Vagina (tissue), 2 donors: Measurements from ENCODE around the gene PPM1G. TPM values are rescaled to one million over a fixed set of nuclear protein-coding genes. Genes with fewer than 3 reads are reported as not detected.

Experiments
- DNase-seq, 2 donors: peaks; one replicate each; pipeline ENCODE4 v3.0.0-alpha.2; 2017; ENCODE audit errors: extremely low spot score in 2 of 2
- H3K27ac ChIP-seq: fragments of 200-600 bp; sonication (generic); one replicate; pipeline ENCODE4 v1.5.1; 2019
- H3K27me3 ChIP-seq: fragments of 200-600 bp; sonication (generic); one replicate; pipeline ENCODE4 v1.5.1; 2019
- H3K36me3 ChIP-seq, 2 donors: fragments of 200-600 bp; sonication (generic); one replicate each; pipeline ENCODE4 v1.5.1; 2017 to 2019
- H3K4me1 ChIP-seq: fragments of 200-600 bp; sonication (generic); one replicate; pipeline ENCODE4 v1.5.1; 2019
- H3K4me3 ChIP-seq, 2 donors: fragments of 200-600 bp; sonication (generic); 1 replicate in 1 of 2; 2 replicates in 1 of 2; pipeline ENCODE4 v1.5.1; 2016 to 2019
- H3K9me3 ChIP-seq: fragments of 200-600 bp; sonication (generic); one replicate; pipeline ENCODE4 v1.5.1; 2019
- POLR2A ChIP-seq, 2 donors: fragments of 450-650 bp; IDR thresholded peaks; one replicate each; pipeline ENCODE4 v1.6.1; 2017; ENCODE audit warnings: antibody characterized with exemption in 2 of 2, mild to moderate bottlenecking in 2 of 2, moderate library complexity in 2 of 2
- POLR2AphosphoS5 ChIP-seq, 2 donors: sonication (generic); formaldehyde crosslinking; IDR thresholded peaks; one replicate each; pipeline ENCODE4 v1.9.0; 2017; ENCODE audit warnings: antibody characterized with exemption in 2 of 2, mild to moderate bottlenecking in 2 of 2, low read depth in 1 of 2; ENCODE audit not compliant: insufficient read depth in 1 of 2
- intact Hi-C: fragments of 100-400 bp; cut with DNase I; formaldehyde crosslinking; loops from one replicate; pipeline ENCODE4 v1.15.1; 2023
- total RNA-seq: library from RNA; depleted of rRNA; stranded (reverse); fragments of >200 nt; gene quantifications from one replicate; pipeline ENCODE4 v1.2.3, GENCODE V29; 2016
- TF ChIP-seq, protein P1 (sequence below), 3 experiments: fragments of 450-650 bp in 2 of 3; fragments of 200-600 bp in 1 of 3; sonication (generic) in 1 of 3; IDR thresholded peaks; one replicate each; pipeline ENCODE4 v1.5.1; 2017 to 2019; ENCODE audit warnings: antibody characterized with exemption in 3 of 3, mild to moderate bottlenecking in 2 of 3, moderate library complexity in 2 of 3

The PPM1G gene
- total RNA-seq, 1 donor from 2014 or later, result 45.4 TPM

GRCh38 chr2:27363933-27364332 lies 45.5 kb downstream of the PPM1G start:
- Histone ChIP-seq H3K27me3 (no peaks in the 10 kb centered on the region), H3K27ac (no peak overlapping the region), H3K4me1 (peaks cover 8% of the 10 kb centered on the region), H3K4me3 (no peak overlapping the region), H3K36me3 (peaks cover 0 to 50% of the 10 kb centered on the region in 2 donors), H3K9me3 (no peaks in the 10 kb centered on the region)
- no peak for TF ChIP-seq POLR2A (IDR thresholded peaks at IDR 0.05)
- TF ChIP-seq, protein P1, sequence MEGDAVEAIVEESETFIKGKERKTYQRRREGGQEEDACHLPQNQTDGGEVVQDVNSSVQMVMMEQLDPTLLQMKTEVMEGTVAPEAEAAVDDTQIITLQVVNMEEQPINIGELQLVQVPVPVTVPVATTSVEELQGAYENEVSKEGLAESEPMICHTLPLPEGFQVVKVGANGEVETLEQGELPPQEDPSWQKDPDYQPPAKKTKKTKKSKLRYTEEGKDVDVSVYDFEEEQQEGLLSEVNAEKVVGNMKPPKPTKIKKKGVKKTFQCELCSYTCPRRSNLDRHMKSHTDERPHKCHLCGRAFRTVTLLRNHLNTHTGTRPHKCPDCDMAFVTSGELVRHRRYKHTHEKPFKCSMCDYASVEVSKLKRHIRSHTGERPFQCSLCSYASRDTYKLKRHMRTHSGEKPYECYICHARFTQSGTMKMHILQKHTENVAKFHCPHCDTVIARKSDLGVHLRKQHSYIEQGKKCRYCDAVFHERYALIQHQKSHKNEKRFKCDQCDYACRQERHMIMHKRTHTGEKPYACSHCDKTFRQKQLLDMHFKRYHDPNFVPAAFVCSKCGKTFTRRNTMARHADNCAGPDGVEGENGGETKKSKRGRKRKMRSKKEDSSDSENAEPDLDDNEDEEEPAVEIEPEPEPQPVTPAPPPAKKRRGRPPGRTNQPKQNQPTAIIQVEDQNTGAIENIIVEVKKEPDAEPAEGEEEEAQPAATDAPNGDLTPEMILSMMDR (IDR thresholded peaks at IDR 0.05), result no peak
- TF ChIP-seq POLR2AphosphoS5 (IDR thresholded peaks at IDR 0.05; ENCODE audit: insufficient read depth in 1 of 2, low read depth in 1 of 2), result no peak
- no peak for DNase-seq
- intact Hi-C loops, result no loop called here

DNA sequence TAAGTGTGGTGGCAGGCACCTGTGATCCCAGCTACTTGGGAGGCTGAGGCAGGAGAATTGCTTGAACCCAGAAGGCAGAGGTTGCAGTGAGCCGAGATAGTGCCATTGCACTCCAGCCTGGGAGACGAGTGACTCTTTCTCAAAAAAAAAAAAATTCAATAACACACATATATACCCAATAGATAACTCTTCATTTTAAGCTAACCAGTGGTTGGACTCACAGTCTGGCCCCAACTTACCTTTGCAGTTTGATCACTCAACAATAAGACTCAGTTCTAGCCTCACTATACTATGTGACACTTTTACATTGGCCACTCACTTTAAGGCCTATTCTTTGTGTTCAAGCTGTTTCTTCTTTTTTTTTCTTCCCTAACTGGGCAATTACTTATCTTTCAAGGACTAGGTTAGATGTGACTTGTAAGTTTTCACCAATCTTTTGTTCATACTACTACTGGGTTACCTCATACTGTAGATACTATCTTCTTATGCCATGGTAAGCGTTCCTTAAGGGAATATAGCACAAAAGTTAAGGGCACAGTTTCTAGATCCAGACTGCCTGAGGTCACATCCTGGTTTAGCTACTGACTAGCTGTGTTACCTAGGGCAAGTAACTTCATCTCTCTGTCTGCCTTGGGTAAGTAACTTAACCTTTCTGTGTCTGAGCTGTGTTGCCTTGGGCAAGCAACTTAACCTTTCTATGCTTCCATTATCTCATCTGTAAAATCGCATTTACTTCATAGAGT lies 46.5 kb downstream of the PPM1G start:
- TF ChIP-seq, protein P1 (IDR thresholded peaks at IDR 0.05), result no peak
- TF ChIP-seq POLR2AphosphoS5 (IDR thresholded peaks at IDR 0.05; ENCODE audit: insufficient read depth in 1 of 2, low read depth in 1 of 2) (no peak), POLR2A (IDR thresholded peaks at IDR 0.05) (no peak)
- Histone ChIP-seq H3K27me3 (no peaks in the 10 kb centered on the region), H3K4me1 (peaks cover 8% of the 10 kb centered on the region), H3K36me3 (peaks cover 0 to 42% of the 10 kb centered on the region in 2 donors), H3K9me3 (no peaks in the 10 kb centered on the region), H3K4me3 (no peak overlapping the region), H3K27ac (no peak overlapping the region)
- intact Hi-C loops, result no loop called here
- DNase-seq, result no peak

GRCh38 chr2:27356382-27357181 lies 52.8 kb downstream of the PPM1G start, which contains the start of gene GTF3C2:
Gene GTF3C2 (minus strand): TSS chr2:27356764. CDS start chr2:27343554, 13,210 bp downstream.
- DNase-seq, result peak in 1 of 2 donors; percentile 96
- Histone ChIP-seq H3K27me3 (no peaks in the 10 kb centered on the region), H3K27ac (peak within 1 kb of the TSS; percentile 82), H3K4me3 (peak within 1 kb of the TSS; percentile 85 to 94), H3K4me1 (peaks cover 45% of the 10 kb centered on the region), H3K36me3 (no peaks in the 10 kb centered on the region), H3K9me3 (no peaks in the 10 kb centered on the region)
- TF ChIP-seq POLR2AphosphoS5 (IDR thresholded peaks at IDR 0.05; ENCODE audit: insufficient read depth in 1 of 2, low read depth in 1 of 2) (peak; percentile 93 to 94), POLR2A (IDR thresholded peaks at IDR 0.05) (no peak)
- TF ChIP-seq, protein P1 (IDR thresholded peaks at IDR 0.05), result no peak
- intact Hi-C loops, result no loop called here

DNA sequence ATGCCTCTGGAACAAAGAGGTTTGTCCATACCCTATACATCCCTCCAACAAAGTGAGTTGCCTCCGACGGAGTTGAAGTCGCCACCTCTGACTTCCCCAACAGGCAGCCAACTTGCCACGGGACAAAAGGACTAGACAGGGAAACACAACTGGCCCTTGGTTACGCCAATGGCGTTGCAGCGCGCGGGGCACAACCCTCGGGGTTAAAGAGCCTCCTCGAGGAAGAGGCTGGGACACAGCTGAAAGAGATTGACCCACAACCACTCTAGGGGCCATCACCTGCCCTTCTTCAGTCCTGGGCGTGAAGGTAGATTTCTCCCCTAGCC lies 53.4 kb downstream of the PPM1G start:
- no peak for DNase-seq
- intact Hi-C loops, result no loop called here
- H3K27ac ChIP-seq, result peak overlapping the region; percentile 82
- H3K4me1 ChIP-seq, result peaks cover 45% of the 10 kb centered on the region
- no peaks in the 10 kb centered on the region for H3K27me3 ChIP-seq
- no peak for TF ChIP-seq POLR2AphosphoS5 (IDR thresholded peaks at IDR 0.05; ENCODE audit: insufficient read depth in 1 of 2, low read depth in 1 of 2)
- TF ChIP-seq, protein P1 (IDR thresholded peaks at IDR 0.05), result no peak
- H3K9me3 ChIP-seq, result no peaks in the 10 kb centered on the region
- H3K36me3 ChIP-seq, result no peaks in the 10 kb centered on the region
- peak overlapping the region; percentile 85 to 94 for H3K4me3 ChIP-seq

- intact Hi-C loops, result no loop called here
- Histone ChIP-seq H3K9me3 (no peaks in the 10 kb centered on the region), H3K4me3 (no peak overlapping the region), H3K4me1 (peaks cover 45% of the 10 kb centered on the region), H3K27me3 (no peaks in the 10 kb centered on the region), H3K36me3 (no peaks in the 10 kb centered on the region), H3K27ac (no peak overlapping the region)
- no peak for DNase-seq
- TF ChIP-seq, protein P1 (IDR thresholded peaks at IDR 0.05), result no peak
- TF ChIP-seq POLR2A (IDR thresholded peaks at IDR 0.05) (no peak), POLR2AphosphoS5 (IDR thresholded peaks at IDR 0.05; ENCODE audit: insufficient read depth in 1 of 2, low read depth in 1 of 2) (no peak)
These were observed 54.8 kb downstream of the PPM1G start for GRCh38 chr2:27354597-27354927.
